Urothelium cell line (cell line): ENCODE measurements around the gene TRIOBP.
A peak's percentile ranks its signal among the peaks of the same experiment; 100 is the strongest.

ENCODE experiments used
- DNase-seq: peaks from one replicate; pipeline ENCODE4 v3.0.0; 2011; ENCODE audit warnings: low spot score, mixed read lengths
- FAIRE-seq: peaks from 2 replicates; lab custom pipeline; 2011; peaks lifted over from hg19 to GRCh38; lab: Jason Lieb, UNC

Gene TRIOBP

GRCh38 chr22:37817705-37818408 lies 121.0 kb downstream of the TRIOBP start:
- DNase-seq (peak; percentile 92), FAIRE-seq (peak; percentile 97)

GRCh38 chr22:37818409-37819104 lies 121.7 kb downstream of the TRIOBP start:
- DNase-seq, result no peak
- peak; percentile 58 for FAIRE-seq

GRCh38 chr22:37819105-37819433 lies 122.2 kb downstream of the TRIOBP start:
- no peak for DNase-seq
- FAIRE-seq, result no peak

- FAIRE-seq (no peak), DNase-seq (no peak)
These were observed 123.5 kb downstream of the TRIOBP start for GRCh38 chr22:37820350-37820749.

- DNase-seq (no peak), FAIRE-seq (no peak)
These were observed 125.4 kb downstream of the TRIOBP start for GRCh38 chr22:37822079-37822833.

- FAIRE-seq (no peak), DNase-seq (no peak)
These were observed 126.5 kb downstream of the TRIOBP start, which contains the start of gene GALR3 for GRCh38 chr22:37823134-37823985. GALR3 (plus strand) TSS chr22:37823382; CDS start chr22:37823407, 25 bp downstream.

- DNase-seq, result no peak
- FAIRE-seq, result no peak
These were observed 128.1 kb downstream of the TRIOBP start for GRCh38 chr22:37824674-37825641.
